DOHH2 (cell line): ENCODE measurements around the gene SCIN.

Experiments used
- H3F3A ChIP-seq: fragments of 200-600 bp; sonication (generic), shearing (Covaris generic); 2 replicates; pipeline ENCODE4 v1.6.0; 2016; ENCODE audit warnings: antibody characterized with exemption, mild to moderate bottlenecking; ENCODE audit not compliant: control insufficient read depth, insufficient read depth
- H3K27ac ChIP-seq: fragments of 200-600 bp; sonication (generic); 2 replicates; pipeline ENCODE4 v1.5.1; 2014; ENCODE audit warnings: low read depth, mild to moderate bottlenecking, low read length, moderate library complexity
- H3K27me3 ChIP-seq: fragments of 200-600 bp; sonication (generic); 2 replicates; pipeline ENCODE4 v1.6.1; 2014; ENCODE audit warnings: mild to moderate bottlenecking, low read length, mixed read lengths; ENCODE audit not compliant: control insufficient read depth
- H3K36me3 ChIP-seq: fragments of 200-600 bp; sonication (generic); 2 replicates; pipeline ENCODE4 v1.6.1; 2014; ENCODE audit warnings: mild to moderate bottlenecking, low read length, moderate library complexity, mixed read lengths; ENCODE audit not compliant: control insufficient read depth
- H3K4me1 ChIP-seq: fragments of 200-600 bp; sonication (generic); 2 replicates; pipeline ENCODE4 v1.6.1; 2014; ENCODE audit warnings: mild to moderate bottlenecking, low read length, mixed read lengths; ENCODE audit not compliant: control insufficient read depth
- H3K4me2 ChIP-seq: fragments of 200-600 bp; sonication (generic); 2 replicates; pipeline ENCODE4 v1.6.0; 2014; ENCODE audit warnings: mild to moderate bottlenecking, low read length, moderate library complexity
- H3K4me3 ChIP-seq: fragments of 200-600 bp; sonication (generic); 2 replicates; pipeline ENCODE4 v1.5.1; 2014; ENCODE audit warnings: mild to moderate bottlenecking, low read length, mixed read lengths
- H3K79me2 ChIP-seq: fragments of 200-600 bp; sonication (generic); 2 replicates; pipeline ENCODE4 v1.6.1; 2014; ENCODE audit warnings: mild to moderate bottlenecking, low read length, mixed read lengths; ENCODE audit not compliant: control insufficient read depth
- H3K9me2 ChIP-seq: fragments of 200-600 bp; sonication (generic); replicated peaks from 2 replicates; pipeline ENCODE4 v1.6.1; 2014; ENCODE audit warnings: mild to moderate bottlenecking, low read length, mixed read lengths; ENCODE audit not compliant: control insufficient read depth
- H3K9me3 ChIP-seq: fragments of 200-600 bp; sonication (generic); 2 replicates; pipeline ENCODE4 v1.6.1; 2014; ENCODE audit warnings: antibody characterized with exemption, low read length, mixed read lengths; ENCODE audit not compliant: control insufficient read depth, insufficient read depth
- H4K20me1 ChIP-seq: fragments of 200-600 bp; sonication (generic); 2 replicates; pipeline ENCODE4 v1.6.0; 2014; ENCODE audit warnings: low read depth, mild to moderate bottlenecking, antibody characterized with exemption, low read length, moderate library complexity; ENCODE audit not compliant: control insufficient read depth, insufficient read depth
- EZH2phosphoT487 ChIP-seq: fragments of 200-600 bp; sonication (generic); IDR thresholded peaks from 2 replicates; pipeline ENCODE4 v1.6.1; 2017; ENCODE audit warnings: borderline replicate concordance, mild to moderate bottlenecking, antibody characterized with exemption, low read length, moderate library complexity, mixed read lengths
- TF ChIP-seq, protein P1 (sequence below): fragments of 200-600 bp; sonication (generic); IDR thresholded peaks from one replicate; pipeline ENCODE4 v1.5.1; 2014; ENCODE audit warnings: antibody characterized with exemption, mild to moderate bottlenecking, low read depth, low read length; ENCODE audit not compliant: poor library complexity, severe bottlenecking

Gene SCIN

DNA sequence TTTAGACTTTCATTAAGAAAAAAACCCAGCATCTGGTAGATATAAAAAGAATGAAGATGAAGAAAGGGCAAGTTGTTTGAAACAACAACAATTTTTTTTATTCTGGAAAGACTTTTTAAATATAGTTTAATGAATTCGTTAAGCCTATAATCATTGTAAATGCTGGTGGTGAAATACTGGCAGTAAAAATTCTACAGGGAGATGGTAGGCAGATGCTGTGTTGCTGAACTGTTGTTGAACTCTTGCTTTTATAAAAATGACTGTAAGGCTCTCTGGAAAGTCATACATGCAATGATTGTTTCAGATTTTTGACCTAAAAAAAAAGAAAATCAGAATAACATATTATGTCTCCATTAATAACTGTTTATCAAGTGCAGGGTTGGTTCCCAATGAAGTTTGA, 39.0 kb downstream of the SCIN start:
- Histone ChIP-seq H4K20me1 (no peaks in the 10 kb centered on the region), H3K9me2 (no peaks in the 10 kb centered on the region), H3K36me3 (no peaks in the 10 kb centered on the region), H3F3A (no peaks in the 10 kb centered on the region), H3K4me3 (no peak overlapping the region), H3K4me1 (no peaks in the 10 kb centered on the region), H3K4me2 (no peak overlapping the region), H3K9me3 (no peaks in the 10 kb centered on the region), H3K27ac (no peak overlapping the region), H3K27me3 (no peaks in the 10 kb centered on the region), H3K79me2 (no peaks in the 10 kb centered on the region)
- TF ChIP-seq, protein P1, sequence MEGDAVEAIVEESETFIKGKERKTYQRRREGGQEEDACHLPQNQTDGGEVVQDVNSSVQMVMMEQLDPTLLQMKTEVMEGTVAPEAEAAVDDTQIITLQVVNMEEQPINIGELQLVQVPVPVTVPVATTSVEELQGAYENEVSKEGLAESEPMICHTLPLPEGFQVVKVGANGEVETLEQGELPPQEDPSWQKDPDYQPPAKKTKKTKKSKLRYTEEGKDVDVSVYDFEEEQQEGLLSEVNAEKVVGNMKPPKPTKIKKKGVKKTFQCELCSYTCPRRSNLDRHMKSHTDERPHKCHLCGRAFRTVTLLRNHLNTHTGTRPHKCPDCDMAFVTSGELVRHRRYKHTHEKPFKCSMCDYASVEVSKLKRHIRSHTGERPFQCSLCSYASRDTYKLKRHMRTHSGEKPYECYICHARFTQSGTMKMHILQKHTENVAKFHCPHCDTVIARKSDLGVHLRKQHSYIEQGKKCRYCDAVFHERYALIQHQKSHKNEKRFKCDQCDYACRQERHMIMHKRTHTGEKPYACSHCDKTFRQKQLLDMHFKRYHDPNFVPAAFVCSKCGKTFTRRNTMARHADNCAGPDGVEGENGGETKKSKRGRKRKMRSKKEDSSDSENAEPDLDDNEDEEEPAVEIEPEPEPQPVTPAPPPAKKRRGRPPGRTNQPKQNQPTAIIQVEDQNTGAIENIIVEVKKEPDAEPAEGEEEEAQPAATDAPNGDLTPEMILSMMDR: no peak
- no peak for TF ChIP-seq EZH2phosphoT487

DNA sequence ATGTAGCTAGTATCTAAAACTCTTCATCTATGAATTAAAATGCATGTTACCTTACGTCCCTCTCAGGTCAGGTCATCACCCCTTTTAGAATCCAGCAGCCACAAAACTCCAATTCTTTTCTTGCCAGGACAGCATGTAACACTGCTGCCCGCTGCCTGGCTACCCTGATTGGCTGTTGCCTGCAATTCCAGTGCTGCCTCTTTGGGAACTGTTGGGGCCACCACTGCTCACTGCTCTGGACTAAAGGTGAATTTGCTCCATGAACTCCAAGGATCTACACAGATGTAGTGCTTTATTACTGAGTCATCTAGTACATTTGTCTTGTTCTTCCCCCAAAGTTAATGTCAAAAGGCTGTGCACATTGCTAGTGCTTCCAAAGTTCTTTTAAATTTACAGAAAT, 40.4 kb downstream of the SCIN start:
- no peaks in the 10 kb centered on the region for H3K79me2 ChIP-seq

DNA sequence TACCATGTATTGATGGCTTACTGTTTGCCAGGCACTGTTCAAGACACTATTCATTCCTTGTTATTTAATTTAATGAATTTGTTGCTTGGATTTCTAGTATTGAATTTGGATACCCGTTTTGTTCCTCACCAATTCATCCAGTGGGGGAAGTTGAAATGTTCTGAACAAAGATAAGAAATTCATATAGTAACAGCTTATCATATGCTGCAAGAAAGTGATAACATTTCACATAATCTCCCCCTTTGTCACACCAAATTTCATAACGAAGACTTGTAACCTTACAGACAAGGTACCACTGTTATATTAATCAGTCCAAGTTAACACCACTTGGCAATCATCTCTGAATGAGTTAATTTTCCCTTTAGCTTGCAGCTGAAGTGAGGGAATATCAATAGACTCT, 42.1 kb downstream of the SCIN start:
- Histone ChIP-seq H4K20me1 (no peaks in the 10 kb centered on the region), H3K27ac (no peak overlapping the region), H3K36me3 (no peaks in the 10 kb centered on the region), H3F3A (no peaks in the 10 kb centered on the region), H3K79me2 (no peaks in the 10 kb centered on the region), H3K27me3 (no peaks in the 10 kb centered on the region), H3K4me2 (no peak overlapping the region), H3K9me2 (no peaks in the 10 kb centered on the region), H3K4me1 (no peaks in the 10 kb centered on the region), H3K9me3 (no peaks in the 10 kb centered on the region), H3K4me3 (no peak overlapping the region)
- no peak for TF ChIP-seq EZH2phosphoT487
- TF ChIP-seq, protein P1: no peak

More for the DNA sequence above, 40.4 kb downstream of the SCIN start:
- no peaks in the 10 kb centered on the region for H3K9me3 ChIP-seq
- no peaks in the 10 kb centered on the region for H3F3A ChIP-seq
- H3K36me3 ChIP-seq: no peaks in the 10 kb centered on the region
- no peak overlapping the region for H3K4me3 ChIP-seq
- no peaks in the 10 kb centered on the region for H3K9me2 ChIP-seq
- no peaks in the 10 kb centered on the region for H3K4me1 ChIP-seq
- no peaks in the 10 kb centered on the region for H4K20me1 ChIP-seq
- H3K27ac ChIP-seq: no peak overlapping the region
- H3K27me3 ChIP-seq: no peaks in the 10 kb centered on the region
- H3K4me2 ChIP-seq: no peak overlapping the region
- no peak for TF ChIP-seq EZH2phosphoT487
- TF ChIP-seq, protein P1: no peak

DNA sequence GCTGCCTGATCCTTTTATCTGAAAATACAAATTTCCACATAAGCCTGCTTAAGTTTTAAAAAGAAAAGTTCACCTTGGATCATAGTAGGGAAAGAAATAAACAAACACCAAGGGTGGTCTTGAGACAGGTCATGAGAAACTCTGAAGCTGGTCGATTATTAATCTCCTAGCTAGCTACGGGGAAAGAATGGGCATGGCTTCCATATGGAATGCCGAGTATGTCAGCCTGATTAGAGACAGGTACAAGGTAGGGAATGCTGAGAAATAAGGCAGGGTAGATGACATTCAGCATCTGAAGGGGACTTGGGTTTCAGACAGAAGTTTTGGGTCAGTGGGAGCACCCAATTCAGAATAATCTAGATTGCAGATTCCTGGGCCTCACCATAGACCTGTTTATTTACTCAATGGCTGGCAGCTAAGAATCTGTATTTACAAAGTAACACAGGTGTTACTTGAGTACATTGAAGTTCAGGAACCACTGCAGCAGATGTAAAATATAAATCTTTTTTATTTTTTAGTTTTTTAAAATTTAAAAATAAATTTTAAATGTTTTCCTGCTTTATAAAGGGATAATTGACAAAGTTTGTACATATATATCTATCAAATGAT, 49.0 kb downstream of the SCIN start:
- TF ChIP-seq, protein P1: no peak
- no peak for TF ChIP-seq EZH2phosphoT487

More for the DNA sequence above, 49.0 kb downstream of the SCIN start:
- no peaks in the 10 kb centered on the region for H3K79me2 ChIP-seq
- no peaks in the 10 kb centered on the region for H3K36me3 ChIP-seq
- H3K27me3 ChIP-seq: no peaks in the 10 kb centered on the region
- H3K4me1 ChIP-seq: no peaks in the 10 kb centered on the region
- H3K4me3 ChIP-seq: no peak overlapping the region
- no peaks in the 10 kb centered on the region for H3K9me2 ChIP-seq
- no peaks in the 10 kb centered on the region for H3K9me3 ChIP-seq
- no peak overlapping the region for H3K4me2 ChIP-seq
- no peaks in the 10 kb centered on the region for H4K20me1 ChIP-seq
- H3K27ac ChIP-seq: no peak overlapping the region
- no peaks in the 10 kb centered on the region for H3F3A ChIP-seq
